ENCODE data around the gene ZNF778.

Gene ZNF778

GRCh38 chr16:89217388-89218191, at the start of gene ZNF778:
Gene ZNF778, plus strand, starts transcription at chr16:89217703. Its CDS starts 3,425 bp downstream, at chr16:89221128.
- DNase-seq (ENCODE audit: low spot score), result peak; percentile 90

- DNase-seq (ENCODE audit: low spot score), result no peak
Measured at GRCh38 chr16:89168381-89169189, 48.9 kb upstream of the ZNF778 start.

- DNase-seq (ENCODE audit: low spot score), result no peak
Measured at GRCh38 chr16:89169778-89170177, 47.7 kb upstream of the ZNF778 start.

DNA sequence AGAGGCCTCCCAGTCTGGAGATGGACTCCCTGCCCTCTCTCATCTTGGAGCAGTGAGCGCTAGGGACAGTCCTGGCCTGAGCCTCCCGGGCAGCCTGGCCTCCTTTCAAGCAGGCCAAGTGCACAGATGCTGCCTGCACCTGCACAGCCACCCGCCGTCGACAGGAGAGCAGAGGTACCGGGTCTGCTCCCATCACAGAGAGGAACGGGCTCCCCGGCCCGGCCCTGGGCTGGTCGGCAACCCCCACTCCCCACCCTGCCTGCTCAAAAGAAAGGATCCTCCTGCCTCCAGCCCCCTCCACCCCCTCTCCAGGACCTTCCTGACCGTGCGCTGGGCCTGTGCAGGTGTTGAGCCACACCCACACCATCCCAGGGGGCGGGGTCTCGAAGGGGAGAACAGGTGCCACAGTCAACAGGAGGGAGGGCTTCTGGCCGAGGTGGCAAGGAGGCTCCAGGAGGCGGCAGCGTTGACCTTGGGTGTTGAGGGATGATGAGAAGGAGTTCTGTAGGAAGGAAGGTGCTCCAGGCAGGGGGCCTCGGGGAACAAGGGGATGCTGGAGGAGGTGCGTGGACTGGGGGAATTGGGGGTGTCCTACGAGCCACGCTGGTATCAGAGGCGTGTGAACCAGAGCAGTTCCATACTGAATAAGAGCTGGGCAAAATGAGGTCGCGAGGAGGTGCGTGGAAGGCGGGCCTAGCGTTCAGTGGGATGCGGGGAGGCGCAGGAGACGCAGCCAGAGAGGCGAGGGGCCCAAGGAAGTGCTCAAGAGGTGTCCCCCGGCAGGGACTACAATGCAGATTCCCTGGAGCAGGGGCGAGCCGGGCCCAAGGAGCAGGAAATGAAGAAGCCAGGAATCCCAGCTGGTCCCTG, 46.9 kb upstream of the ZNF778 start:
- no peak for DNase-seq (ENCODE audit: low spot score)

- DNase-seq (ENCODE audit: low spot score), result peak; percentile 98
Measured at GRCh38 chr16:89171216-89172170, 46.0 kb upstream of the ZNF778 start, which contains the start of gene CDH15. Gene CDH15, plus strand, starts transcription at chr16:89171748. Its CDS starts 84 bp downstream, at chr16:89171832.

- no peak for DNase-seq (ENCODE audit: low spot score)
Measured at GRCh38 chr16:89172171-89172527, 45.4 kb upstream of the ZNF778 start.

- DNase-seq (ENCODE audit: low spot score), result no peak
Measured at GRCh38 chr16:89172528-89173173, 44.9 kb upstream of the ZNF778 start.

GRCh38 chr16:89173174-89173921, 44.2 kb upstream of the ZNF778 start:
- no peak for DNase-seq (ENCODE audit: low spot score)

DNA sequence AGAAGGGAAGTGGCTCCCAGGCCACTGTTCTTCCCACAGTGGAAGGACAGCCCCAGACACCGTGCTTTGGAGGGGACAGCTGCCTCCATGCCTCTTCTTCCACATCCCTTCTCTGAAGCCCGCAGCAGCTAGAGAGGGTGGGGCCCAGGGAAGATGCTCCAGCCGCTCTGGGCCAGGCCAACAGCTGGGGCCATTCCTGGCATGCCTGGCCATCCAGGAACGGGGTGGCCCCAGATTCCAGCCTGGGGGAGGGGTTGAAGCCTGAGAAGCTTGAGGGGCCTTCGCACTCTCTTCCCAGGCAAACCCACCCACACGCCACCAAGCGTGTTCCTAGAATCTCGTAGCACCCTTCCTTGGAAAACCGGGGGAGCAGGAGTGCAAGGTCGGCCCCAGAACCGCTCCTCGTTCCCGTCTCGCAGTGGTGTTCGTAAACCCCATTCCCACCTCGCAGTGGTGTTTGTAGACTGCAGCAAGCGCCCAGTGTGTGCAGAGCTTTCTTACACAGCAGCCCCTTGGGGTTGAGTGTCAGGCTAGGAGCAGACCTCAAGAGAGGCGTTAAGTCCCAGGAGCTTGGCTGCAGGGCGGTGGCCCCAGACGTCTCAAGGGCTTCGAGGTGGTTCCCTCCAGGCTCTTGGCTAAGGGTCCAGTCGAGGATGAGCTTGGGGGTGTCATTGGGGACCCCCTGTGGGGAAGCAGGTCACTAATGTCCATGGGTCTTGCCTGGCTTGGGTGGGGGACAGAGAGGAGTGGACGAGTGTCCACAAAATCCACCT, 43.3 kb upstream of the ZNF778 start:
- DNase-seq (ENCODE audit: low spot score), result no peak

- DNase-seq (ENCODE audit: low spot score), result no peak
Measured at GRCh38 chr16:89174877-89175276, 42.6 kb upstream of the ZNF778 start.

DNA sequence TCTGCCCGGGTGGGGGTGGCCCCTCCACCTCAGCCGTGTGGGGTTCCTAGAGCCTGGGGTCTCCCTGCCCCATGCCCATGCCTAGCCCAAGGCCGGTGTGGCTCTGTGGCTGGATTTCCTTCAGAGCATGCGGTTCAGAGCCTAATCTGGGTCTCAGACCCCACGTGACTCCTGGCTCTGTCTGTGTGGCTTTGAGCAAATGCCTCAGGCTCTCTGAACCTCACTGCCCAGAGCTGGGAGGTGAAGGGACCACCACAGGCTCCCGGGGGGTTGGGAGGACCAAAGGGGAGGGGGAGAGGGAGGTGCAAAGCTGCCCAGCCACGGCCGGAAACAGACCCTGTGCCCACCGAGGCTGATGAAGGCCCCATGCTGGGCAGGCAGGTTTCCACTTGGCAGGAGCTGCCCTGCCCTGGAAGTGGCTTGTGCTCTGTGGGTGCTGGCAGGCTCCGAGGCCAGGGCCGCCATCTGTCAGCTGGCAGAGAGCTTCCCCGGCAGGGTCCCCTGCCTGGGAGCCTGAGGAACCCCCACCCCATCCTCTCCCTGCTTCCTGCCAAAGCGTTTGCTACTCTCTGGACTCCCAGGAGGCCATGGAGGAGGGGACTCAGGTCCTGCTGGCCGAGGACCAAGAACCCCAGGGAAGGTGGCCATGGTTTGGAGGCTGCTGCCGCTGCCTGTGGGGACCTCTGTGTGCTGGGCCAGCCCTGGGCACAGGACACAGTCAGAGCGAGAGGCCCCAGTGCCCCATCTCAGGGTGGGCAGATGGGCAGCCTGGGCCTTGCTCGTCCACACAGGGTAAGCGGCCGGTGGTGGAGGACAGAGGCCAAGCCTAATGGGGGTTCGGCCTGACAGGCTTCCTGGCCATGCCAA, 42.0 kb upstream of the ZNF778 start:
- DNase-seq (ENCODE audit: low spot score), result no peak

- DNase-seq (ENCODE audit: low spot score), result no peak
Measured at GRCh38 chr16:89176147-89176690, 41.3 kb upstream of the ZNF778 start.

DNA sequence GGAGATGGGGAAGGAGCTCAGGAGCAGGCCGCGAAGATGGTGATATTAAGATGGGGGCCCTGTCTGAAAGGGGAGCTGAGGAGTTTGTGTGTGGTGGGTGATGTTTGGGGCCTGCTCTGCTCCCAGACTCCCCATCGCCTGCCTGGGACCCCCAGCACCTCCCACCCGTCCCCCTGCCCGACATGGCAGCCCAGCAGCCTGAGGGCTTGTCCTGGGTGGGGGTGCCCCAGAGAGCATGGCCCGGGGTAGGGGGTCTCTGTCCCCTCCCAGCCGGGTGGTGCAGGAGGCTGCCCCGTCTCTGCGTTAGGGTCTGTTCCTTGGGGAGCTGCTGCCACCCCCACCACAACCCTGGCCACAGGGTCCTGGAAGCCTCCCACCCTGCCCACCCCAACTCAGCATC, 40.8 kb upstream of the ZNF778 start:
- no peak for DNase-seq (ENCODE audit: low spot score)

GRCh38 chr16:89177501-89177900, 40.0 kb upstream of the ZNF778 start:
- no peak for DNase-seq (ENCODE audit: low spot score)

DNA sequence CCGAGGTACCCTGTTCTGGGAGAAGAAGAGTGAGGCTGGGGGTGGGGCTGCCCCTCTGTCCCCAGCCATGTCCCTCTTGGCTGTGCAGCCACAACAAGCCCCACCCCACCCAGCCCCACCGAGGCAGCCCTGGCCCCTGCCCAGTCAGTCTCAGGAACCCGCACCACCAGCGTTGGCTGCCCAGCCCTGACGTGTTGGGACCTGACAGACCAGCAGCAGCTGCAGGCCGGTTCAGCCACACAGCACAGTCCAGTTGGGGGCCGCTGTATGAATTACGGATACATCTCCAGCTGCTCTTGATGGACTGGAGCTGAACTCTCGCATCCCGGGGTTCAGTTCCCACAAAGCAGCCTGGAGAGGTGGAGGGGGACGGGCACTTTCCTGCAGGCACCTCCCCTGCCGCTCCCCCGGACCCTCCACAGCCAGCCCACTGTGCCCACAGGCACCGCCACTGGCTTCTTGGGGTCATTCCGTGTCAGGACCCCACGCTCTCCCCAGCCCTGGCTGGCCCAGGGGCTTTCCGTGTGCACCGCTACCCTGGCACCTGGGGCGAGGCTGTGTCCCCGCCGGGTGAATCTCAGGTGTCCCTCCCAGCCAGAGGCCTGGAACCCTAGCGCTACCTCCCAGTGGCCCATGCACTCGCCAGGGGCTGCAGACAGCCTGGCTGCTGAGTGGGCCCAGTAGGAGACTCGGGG, 38.9 kb upstream of the ZNF778 start:
- DNase-seq (ENCODE audit: low spot score), result no peak

DNA sequence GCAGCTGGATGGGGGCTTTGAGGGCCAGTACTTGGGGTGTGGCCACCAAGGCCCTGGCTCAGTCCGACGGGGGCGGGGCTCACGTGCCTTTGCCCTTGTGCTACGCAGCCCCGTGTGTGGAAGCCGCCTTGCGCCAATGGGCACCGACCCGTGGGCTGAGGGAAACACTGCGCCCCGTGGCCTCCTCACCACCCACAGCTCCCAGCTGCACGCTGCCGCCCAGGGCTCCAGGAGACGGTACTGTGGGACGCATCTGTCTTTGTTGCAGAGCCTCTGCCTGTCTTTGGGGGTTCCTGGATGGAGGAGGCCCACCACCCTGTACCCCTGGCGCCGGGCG, 38.4 kb upstream of the ZNF778 start:
- no peak for DNase-seq (ENCODE audit: low spot score)

GRCh38 chr16:89179656-89180315, 37.7 kb upstream of the ZNF778 start:
- no peak for DNase-seq (ENCODE audit: low spot score)
